Nephron progenitor cell (in vitro differentiated cells): ENCODE measurements around the gene TNS4.

Source experiments
- DNase-seq: peaks from one replicate; pipeline ENCODE4 v3.0.0; 2021
- H3K27ac Mint-ChIP-seq: 2 replicates; pipeline ENCODE4 v1.8.0; 2021; ENCODE audit warnings: mild to moderate bottlenecking, moderate library complexity, mixed read lengths
- H3K27me3 Mint-ChIP-seq: 2 replicates; pipeline ENCODE4 v1.8.0; 2021; ENCODE audit warnings: mild to moderate bottlenecking, low read depth, mixed read lengths; ENCODE audit not compliant: poor library complexity
- H3K36me3 Mint-ChIP-seq: 2 replicates; pipeline ENCODE4 v1.8.0; 2021; ENCODE audit warnings: low read depth, mixed read lengths
- H3K4me1 Mint-ChIP-seq: 2 replicates; pipeline ENCODE4 v1.8.0; 2021; ENCODE audit warnings: mixed read lengths
- H3K4me3 Mint-ChIP-seq: 2 replicates; pipeline ENCODE4 v1.8.0; 2021; ENCODE audit warnings: mild to moderate bottlenecking, moderate library complexity, mixed read lengths
- H3K9me3 Mint-ChIP-seq: 2 replicates; pipeline ENCODE4 v1.8.0; 2021; ENCODE audit warnings: mild to moderate bottlenecking, moderate library complexity, mixed read lengths
- CTCF ChIP-seq: fragments of 200-600 bp; sonication (generic); IDR thresholded peaks from 2 replicates; pipeline ENCODE4 v1.5.0; 2021; ENCODE audit warnings: antibody characterized with exemption

Gene TNS4

GRCh38 chr17:40443988-40444899, 57.2 kb downstream of the TNS4 start:
- DNase-seq = no peak
- TF ChIP-seq CTCF = no peak
- Mint-ChIP-seq H3K4me3 (peak overlapping the region; percentile 86), H3K4me1 (peaks cover 59% of the 10 kb centered on the region), H3K36me3 (no peaks in the 10 kb centered on the region), H3K9me3 (no peaks in the 10 kb centered on the region), H3K27ac (peak overlapping the region; percentile 85), H3K27me3 (peaks cover 9% of the 10 kb centered on the region)

- Mint-ChIP-seq H3K27ac (peak within 1 kb of the TSS; percentile 85), H3K9me3 (no peaks in the 10 kb centered on the region), H3K36me3 (no peaks in the 10 kb centered on the region), H3K4me1 (peaks cover 50% of the 10 kb centered on the region), H3K4me3 (peak within 1 kb of the TSS; percentile 86), H3K27me3 (peaks cover 8% of the 10 kb centered on the region)
- TF ChIP-seq CTCF = peak; percentile 20
- DNase-seq = peak; percentile 87
Observed at GRCh38 chr17:40443196-40443987, 58.0 kb downstream of the TNS4 start, which contains the start of gene IGFBP4. Gene IGFBP4 (plus strand): TSS chr17:40443450. CDS start chr17:40443736, 286 bp downstream.

GRCh38 chr17:40442392-40443195, 58.8 kb downstream of the TNS4 start:
- Mint-ChIP-seq H3K27me3 (peaks cover 5% of the 10 kb centered on the region), H3K27ac (no peak overlapping the region), H3K4me1 (peaks cover 44% of the 10 kb centered on the region), H3K9me3 (no peaks in the 10 kb centered on the region), H3K4me3 (peak overlapping the region; percentile 72), H3K36me3 (no peaks in the 10 kb centered on the region)
- TF ChIP-seq CTCF = no peak
- no peak for DNase-seq

- no peak for DNase-seq
- Mint-ChIP-seq H3K27ac (no peak overlapping the region), H3K4me1 (peaks cover 26% of the 10 kb centered on the region), H3K4me3 (no peak overlapping the region), H3K36me3 (no peaks in the 10 kb centered on the region), H3K9me3 (no peaks in the 10 kb centered on the region), H3K27me3 (peaks cover 9% of the 10 kb centered on the region)
- TF ChIP-seq CTCF = no peak
Observed at GRCh38 chr17:40440166-40440565, 61.3 kb downstream of the TNS4 start.

GRCh38 chr17:40437095-40437732, 64.2 kb downstream of the TNS4 start:
- Mint-ChIP-seq H3K27ac (no peak overlapping the region), H3K36me3 (no peaks in the 10 kb centered on the region), H3K4me1 (peaks cover 14% of the 10 kb centered on the region), H3K4me3 (no peak overlapping the region), H3K9me3 (no peaks in the 10 kb centered on the region), H3K27me3 (peaks cover 14% of the 10 kb centered on the region)
- no peak for DNase-seq
- no peak for TF ChIP-seq CTCF
